ENCODE results near the gene RASSF6. TPM values are rescaled to one million over a fixed set of nuclear protein-coding genes. Genes with fewer than 3 reads are reported as not detected.

The RASSF6 gene
- total RNA-seq, 1 experiment from 2014 or later: 0.22 TPM

- no peaks in the 10 kb centered on the region for H3K36me3 Mint-ChIP-seq (ENCODE audit: insufficient read depth in 1 of 3, low read depth in 3 of 3)
Measured at GRCh38 chr4:73612032-73612431, 8.2 kb downstream of the RASSF6 start.

More at GRCh38 chr4:73612032-73612431, 8.2 kb downstream of the RASSF6 start:
- no peaks in the 10 kb centered on the region for H3K79me1 ChIP-seq (ENCODE audit: insufficient read depth, low read depth, low read length, poor library complexity, severe bottlenecking)
- H3K23me2 ChIP-seq (ENCODE audit: insufficient read length, low read depth, low read length, poor library complexity, severe bottlenecking): no peaks in the 10 kb centered on the region
- H2BK5ac ChIP-seq (ENCODE audit: insufficient read length, low read length): no peak overlapping the region
- no peak for DNase-seq
- H3K27me3 ChIP-seq (ENCODE audit: insufficient read depth, low read length): no peaks in the 10 kb centered on the region
- no peak overlapping the region for H3K9ac ChIP-seq (ENCODE audit: extremely low read depth, insufficient read length, low read length)
- H3K18ac ChIP-seq (ENCODE audit: insufficient read length, low read depth, low read length): no peak overlapping the region
- H3K79me2 ChIP-seq (ENCODE audit: insufficient read depth, low read length): no peaks in the 10 kb centered on the region
- H3K56ac ChIP-seq (ENCODE audit: insufficient read length, low read depth, low read length): no peak overlapping the region
- Mint-ChIP-seq H3K9me3 (no peaks in the 10 kb centered on the region), H3K4me3 (no peak overlapping the region), H3K27ac (no peak overlapping the region), H3K4me1 (peaks cover 7 to 8% of the 10 kb centered on the region in 2 experiments), H3K27me3 (ENCODE audit: low read depth) (no peaks in the 10 kb centered on the region)
- H3K23ac ChIP-seq (ENCODE audit: insufficient read length, low read depth, low read length): no peak overlapping the region
- no peak overlapping the region for H3K14ac ChIP-seq (ENCODE audit: insufficient read depth, low read length)
- H2BK120ac ChIP-seq (ENCODE audit: low read depth, low read length, poor library complexity, severe bottlenecking): no peak overlapping the region
- H3K27ac ChIP-seq (ENCODE audit: insufficient read length, low read depth, low read length): no peak overlapping the region
- H4K91ac ChIP-seq (ENCODE audit: insufficient read length, low read depth, low read length): no peak overlapping the region
- TF ChIP-seq, protein P1, sequence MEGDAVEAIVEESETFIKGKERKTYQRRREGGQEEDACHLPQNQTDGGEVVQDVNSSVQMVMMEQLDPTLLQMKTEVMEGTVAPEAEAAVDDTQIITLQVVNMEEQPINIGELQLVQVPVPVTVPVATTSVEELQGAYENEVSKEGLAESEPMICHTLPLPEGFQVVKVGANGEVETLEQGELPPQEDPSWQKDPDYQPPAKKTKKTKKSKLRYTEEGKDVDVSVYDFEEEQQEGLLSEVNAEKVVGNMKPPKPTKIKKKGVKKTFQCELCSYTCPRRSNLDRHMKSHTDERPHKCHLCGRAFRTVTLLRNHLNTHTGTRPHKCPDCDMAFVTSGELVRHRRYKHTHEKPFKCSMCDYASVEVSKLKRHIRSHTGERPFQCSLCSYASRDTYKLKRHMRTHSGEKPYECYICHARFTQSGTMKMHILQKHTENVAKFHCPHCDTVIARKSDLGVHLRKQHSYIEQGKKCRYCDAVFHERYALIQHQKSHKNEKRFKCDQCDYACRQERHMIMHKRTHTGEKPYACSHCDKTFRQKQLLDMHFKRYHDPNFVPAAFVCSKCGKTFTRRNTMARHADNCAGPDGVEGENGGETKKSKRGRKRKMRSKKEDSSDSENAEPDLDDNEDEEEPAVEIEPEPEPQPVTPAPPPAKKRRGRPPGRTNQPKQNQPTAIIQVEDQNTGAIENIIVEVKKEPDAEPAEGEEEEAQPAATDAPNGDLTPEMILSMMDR (conservative IDR thresholded peaks at IDR 0.05): no peak
- H3T11ph ChIP-seq (ENCODE audit: low read length): no peak overlapping the region
- no peak overlapping the region for H4K8ac ChIP-seq (replicated peaks; ENCODE audit: insufficient read length, low read depth, low read length)
- no peak overlapping the region for H3K4me2 ChIP-seq (ENCODE audit: insufficient read depth, insufficient read length, low read length)
- H2BK20ac ChIP-seq (ENCODE audit: low read depth, low read length, poor library complexity, severe bottlenecking): no peak overlapping the region
- no peaks in the 10 kb centered on the region for H3K9me3 ChIP-seq (ENCODE audit: control insufficient read depth, low read depth, low read length)
- H4K5ac ChIP-seq (ENCODE audit: insufficient read length, low read depth, low read length): no peak overlapping the region
- no peak overlapping the region for H2BK15ac ChIP-seq (ENCODE audit: low read depth, low read length)
- H4K20me1 ChIP-seq (ENCODE audit: control insufficient read depth, insufficient read depth, insufficient read length): no peaks in the 10 kb centered on the region
- no peaks in the 10 kb centered on the region for H3K4me1 ChIP-seq (ENCODE audit: insufficient read depth, low read length)
- H3K4ac ChIP-seq (ENCODE audit: low read depth, low read length): no peak overlapping the region
- no peak overlapping the region for H2AFZ ChIP-seq (ENCODE audit: low read length)
- H2AK5ac ChIP-seq (ENCODE audit: insufficient read length, low read length): no peak overlapping the region
- H2BK12ac ChIP-seq (ENCODE audit: insufficient read length, low read depth, low read length): no peak overlapping the region
